Effector memory CD4-positive, alpha-beta T cell (primary cell): ENCODE measurements around the gene DDX54.
"Not testable (repeated sequence)": the region's sequence is repeated elsewhere in the genome, so short reads cannot be mapped to it uniquely, and the experiment has no call there.

Experiments used
- DNase-seq, 3 donors: peaks; one replicate each; pipeline ENCODE4 v3.0.0-alpha.2; 2020
- H3K27ac ChIP-seq: 2 replicates; pipeline ENCODE4 v1.7.0; 2013; ENCODE audit warnings: mild to moderate bottlenecking, low read length, moderate library complexity; ENCODE audit not compliant: insufficient read depth, poor library complexity, severe bottlenecking
- H3K27me3 ChIP-seq: replicated peaks from 2 replicates; pipeline ENCODE4 v1.7.0; 2013; ENCODE audit warnings: mild to moderate bottlenecking, low read length; ENCODE audit not compliant: insufficient read depth, control insufficient read depth, poor library complexity, severe bottlenecking
- H3K36me3 ChIP-seq: 2 replicates; pipeline ENCODE4 v1.7.0; 2013; ENCODE audit warnings: mild to moderate bottlenecking, low read length, moderate library complexity; ENCODE audit not compliant: control insufficient read depth, insufficient read depth
- H3K4me1 ChIP-seq: 2 replicates; pipeline ENCODE4 v1.7.0; 2013; ENCODE audit warnings: low read length, mild to moderate bottlenecking; ENCODE audit not compliant: control insufficient read depth, insufficient read depth, poor library complexity, severe bottlenecking
- H3K4me3 ChIP-seq: 2 replicates; pipeline ENCODE4 v1.7.0; 2013; ENCODE audit warnings: low read length, low read depth, mild to moderate bottlenecking; ENCODE audit not compliant: insufficient read depth, poor library complexity, severe bottlenecking
- H3K9me3 ChIP-seq: 2 replicates; pipeline ENCODE4 v1.7.0; 2013; ENCODE audit warnings: mild to moderate bottlenecking, low read length, moderate library complexity; ENCODE audit not compliant: control insufficient read depth

The DDX54 gene

DNA sequence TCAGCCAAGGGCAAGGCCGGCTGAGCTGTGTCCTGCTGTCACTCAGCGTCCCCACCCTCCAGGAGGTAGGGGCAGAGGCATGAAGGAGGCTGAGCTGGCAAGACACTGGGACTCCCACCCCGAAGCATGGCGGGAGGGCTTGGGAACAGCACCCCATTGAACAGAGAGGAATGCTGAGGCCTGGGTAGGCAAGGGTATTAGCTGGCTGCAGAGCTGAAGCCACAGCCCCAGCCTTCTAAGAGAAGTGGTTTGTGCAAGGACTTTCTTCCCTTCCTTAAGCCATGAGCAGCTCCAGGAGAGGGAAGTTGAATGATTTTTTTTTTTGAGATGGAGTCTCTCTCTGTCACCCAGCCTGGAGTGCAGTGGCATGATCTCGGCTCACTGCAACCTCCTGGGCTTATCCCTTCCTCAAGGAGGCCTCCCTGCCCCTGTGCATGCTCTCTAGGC, 42.4 kb downstream of the DDX54 start:
- Histone ChIP-seq H3K27ac (no peak overlapping the region), H3K9me3 (no peaks in the 10 kb centered on the region), H3K4me1 (no peaks in the 10 kb centered on the region), H3K27me3 (no peaks in the 10 kb centered on the region), H3K4me3 (no peak overlapping the region), H3K36me3 (no peaks in the 10 kb centered on the region)
- DNase-seq = no peak

DNA sequence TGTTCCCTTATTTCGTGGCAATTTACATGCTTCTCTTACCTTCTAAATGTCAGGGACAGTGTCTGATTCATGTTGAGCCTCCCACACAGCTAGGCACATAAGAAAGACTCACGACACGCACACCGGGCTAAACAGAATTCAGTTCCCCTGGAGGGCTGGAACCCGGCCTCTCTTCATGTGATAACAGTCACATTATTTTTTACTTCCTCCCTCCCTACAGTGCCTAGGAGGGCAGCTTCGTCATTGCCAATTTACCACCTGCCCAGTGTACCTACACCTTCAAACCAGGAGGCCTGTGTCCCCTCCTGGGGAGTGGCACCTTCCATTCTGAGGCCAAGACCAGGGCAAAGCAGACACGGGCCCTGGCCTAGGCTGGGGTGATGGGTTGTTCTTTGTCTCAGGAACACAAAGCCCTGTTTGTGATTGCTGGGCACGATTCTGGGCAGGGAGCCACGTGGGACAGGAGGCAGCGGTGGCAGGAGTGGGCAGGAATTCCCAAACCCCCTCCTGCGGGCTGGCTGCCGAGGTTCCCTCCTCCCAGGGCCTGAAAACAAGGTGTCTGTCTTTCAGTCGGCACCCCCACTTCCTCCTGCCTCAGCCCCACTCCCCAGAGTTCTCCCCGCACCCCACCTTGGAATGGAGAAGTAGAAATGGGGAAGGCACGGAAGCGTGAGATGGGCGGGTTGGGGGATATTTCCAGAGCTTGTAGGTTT, 42.9 kb downstream of the DDX54 start:
- no peak for DNase-seq
- no peaks in the 10 kb centered on the region for H3K4me1 ChIP-seq
- H3K9me3 ChIP-seq = no peaks in the 10 kb centered on the region
- H3K27ac ChIP-seq = no peak overlapping the region
- no peaks in the 10 kb centered on the region for H3K36me3 ChIP-seq
- no peak overlapping the region for H3K4me3 ChIP-seq
- no peaks in the 10 kb centered on the region for H3K27me3 ChIP-seq

DNA sequence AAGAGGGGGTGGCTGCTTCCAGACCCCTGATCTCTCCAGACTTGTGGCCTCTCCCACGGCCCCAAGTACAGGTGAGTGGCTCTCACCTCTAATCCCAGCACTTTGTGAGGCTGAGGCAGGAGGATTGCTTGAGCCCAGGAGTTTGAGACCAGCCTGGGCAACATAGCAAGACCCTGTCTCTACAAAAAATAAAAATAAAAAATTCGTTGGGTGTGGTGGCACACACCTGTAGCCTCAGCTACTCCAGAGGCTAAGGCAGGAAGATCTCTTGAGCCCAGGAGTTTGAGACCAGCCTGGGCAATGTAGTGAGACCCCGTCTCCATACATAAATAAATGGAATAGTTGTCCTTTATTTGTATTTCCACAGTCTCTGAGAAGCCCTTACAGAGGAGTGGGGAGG, 43.6 kb downstream of the DDX54 start:
- not testable (repeated sequence) for DNase-seq, H3K27me3 ChIP-seq, H3K9me3 ChIP-seq, H3K27ac ChIP-seq, H3K36me3 ChIP-seq, H3K4me3 ChIP-seq, H3K4me1 ChIP-seq

DNA sequence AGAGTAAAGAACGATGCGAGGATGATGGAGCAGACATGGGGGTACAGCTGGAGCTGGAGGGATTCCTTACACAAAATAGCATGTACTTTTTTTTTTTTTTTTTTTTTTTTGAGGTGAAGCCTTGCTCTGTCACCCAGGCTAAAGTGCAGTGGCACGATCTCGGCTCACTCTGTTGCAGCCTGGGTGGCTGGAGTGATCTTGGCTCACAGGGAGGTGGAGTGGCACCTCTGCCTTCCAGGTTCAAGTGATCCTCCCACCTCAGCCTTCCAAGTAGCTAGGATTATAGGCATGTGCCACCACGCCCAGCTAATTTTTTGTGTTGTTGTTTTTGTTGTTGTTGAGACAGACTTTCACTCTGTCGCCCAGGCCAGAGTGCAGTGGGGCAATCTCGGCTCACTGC, 44.6 kb downstream of the DDX54 start:
- no peak for DNase-seq
- H3K27ac ChIP-seq = no peak overlapping the region
- no peak overlapping the region for H3K4me3 ChIP-seq
- H3K9me3 ChIP-seq = no peaks in the 10 kb centered on the region
- H3K27me3 ChIP-seq = no peaks in the 10 kb centered on the region
- H3K4me1 ChIP-seq = peaks cover 4% of the 10 kb centered on the region
- H3K36me3 ChIP-seq = no peaks in the 10 kb centered on the region

DNA sequence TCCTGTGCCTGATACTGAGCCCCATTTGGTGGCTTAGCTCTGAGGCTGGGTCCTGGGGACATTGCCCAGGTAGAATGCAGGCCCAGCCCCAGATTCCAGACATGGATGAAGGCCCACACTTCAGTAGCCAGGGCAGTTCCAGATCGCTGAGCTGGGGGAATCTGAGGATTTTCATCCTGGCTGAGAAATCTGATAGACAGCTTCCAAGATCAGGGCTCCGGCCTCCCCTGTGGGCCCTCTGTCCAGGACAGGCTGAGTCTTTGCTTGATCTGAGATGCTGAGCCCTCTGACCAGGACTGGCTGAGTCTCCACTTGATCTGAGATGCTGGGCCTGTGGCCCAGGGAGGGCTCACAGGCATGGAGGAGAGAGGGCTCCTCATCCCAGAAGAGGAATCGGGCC, 46.5 kb downstream of the DDX54 start:
- no peak overlapping the region for H3K4me3 ChIP-seq
- DNase-seq = no peak
- H3K9me3 ChIP-seq = no peaks in the 10 kb centered on the region

DNA sequence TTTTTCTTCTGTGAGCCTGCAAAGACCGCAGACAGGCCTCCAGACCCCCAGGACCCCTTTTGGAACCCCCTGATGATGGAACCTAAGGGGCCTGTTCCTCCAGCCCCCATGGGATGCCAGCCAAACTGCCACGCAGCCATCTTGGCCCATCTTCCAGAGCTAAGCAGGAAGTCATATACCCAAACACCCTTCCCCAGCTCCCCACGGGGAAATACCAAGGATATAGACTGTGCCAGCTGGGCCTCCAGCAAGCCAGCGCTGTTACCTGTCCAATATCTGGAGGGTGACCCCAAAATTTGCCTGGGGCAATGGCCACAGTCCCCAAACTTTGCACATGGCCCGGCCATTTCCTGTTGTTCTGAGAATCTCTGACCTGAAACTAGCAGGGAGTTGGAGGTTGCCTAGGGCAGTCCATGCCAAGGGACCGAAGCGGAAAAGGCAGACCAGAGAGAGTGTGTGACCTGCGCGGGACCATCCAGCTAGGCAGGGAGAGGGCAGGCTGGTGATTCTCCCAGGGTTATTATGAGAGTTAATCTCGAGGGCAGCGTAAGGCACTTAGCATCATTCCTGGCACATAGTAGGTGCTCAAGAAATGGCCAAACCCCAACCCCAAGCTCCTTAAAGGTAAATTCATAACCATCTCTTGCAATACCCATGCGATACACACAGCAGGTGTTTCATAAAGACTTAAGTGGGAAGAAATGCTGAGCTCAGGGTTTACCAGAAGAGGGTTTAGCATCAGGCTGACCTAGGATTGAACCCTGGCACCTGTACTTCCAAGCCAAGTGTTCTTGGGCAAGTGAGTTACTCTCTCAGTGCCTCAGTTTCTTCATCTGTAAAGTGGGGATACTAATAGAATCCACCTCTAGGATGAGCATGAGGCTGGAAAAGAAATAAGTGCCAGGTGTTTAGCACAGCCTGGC, 47.2 kb downstream of the DDX54 start:
- Histone ChIP-seq H3K27ac (no peak overlapping the region), H3K27me3 (no peaks in the 10 kb centered on the region), H3K36me3 (no peaks in the 10 kb centered on the region), H3K9me3 (no peaks in the 10 kb centered on the region), H3K4me1 (peaks cover 12% of the 10 kb centered on the region), H3K4me3 (no peak overlapping the region)
- DNase-seq = no peak

More for the DNA sequence above, 46.5 kb downstream of the DDX54 start:
- Histone ChIP-seq H3K36me3 (no peaks in the 10 kb centered on the region), H3K27ac (no peak overlapping the region), H3K27me3 (no peaks in the 10 kb centered on the region), H3K4me1 (peaks cover 12% of the 10 kb centered on the region)

DNA sequence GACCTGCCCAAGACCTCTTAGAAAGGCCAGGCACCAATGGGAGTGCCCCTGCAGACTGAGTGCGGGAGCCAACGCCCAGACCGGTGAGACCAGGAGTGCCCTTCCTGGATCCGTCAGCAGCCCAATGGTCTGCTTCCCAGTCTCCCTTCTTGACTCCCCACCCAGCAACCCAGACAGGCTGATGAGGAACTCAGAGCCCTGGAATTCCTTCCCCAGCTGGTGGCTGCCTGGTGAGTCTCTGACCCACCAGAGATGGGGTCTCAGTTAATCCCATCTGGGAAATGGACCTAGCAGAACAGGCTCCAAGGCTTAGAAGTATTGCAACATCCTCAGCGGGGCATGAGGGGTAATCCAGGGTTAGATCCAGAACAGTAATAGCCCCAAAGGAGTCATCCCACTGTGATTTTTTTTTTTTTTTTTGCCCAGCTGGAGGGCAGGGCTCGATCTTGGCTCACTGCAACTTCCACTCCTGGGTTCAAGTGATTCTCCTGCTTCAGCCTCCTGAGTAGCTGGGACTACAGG, 48.2 kb downstream of the DDX54 start:
- no peaks in the 10 kb centered on the region for H3K9me3 ChIP-seq
- H3K4me3 ChIP-seq = no peak overlapping the region
- H3K4me1 ChIP-seq = peaks cover 12% of the 10 kb centered on the region
- H3K36me3 ChIP-seq = no peaks in the 10 kb centered on the region
- DNase-seq = no peak
- no peak overlapping the region for H3K27ac ChIP-seq
- no peaks in the 10 kb centered on the region for H3K27me3 ChIP-seq

DNA sequence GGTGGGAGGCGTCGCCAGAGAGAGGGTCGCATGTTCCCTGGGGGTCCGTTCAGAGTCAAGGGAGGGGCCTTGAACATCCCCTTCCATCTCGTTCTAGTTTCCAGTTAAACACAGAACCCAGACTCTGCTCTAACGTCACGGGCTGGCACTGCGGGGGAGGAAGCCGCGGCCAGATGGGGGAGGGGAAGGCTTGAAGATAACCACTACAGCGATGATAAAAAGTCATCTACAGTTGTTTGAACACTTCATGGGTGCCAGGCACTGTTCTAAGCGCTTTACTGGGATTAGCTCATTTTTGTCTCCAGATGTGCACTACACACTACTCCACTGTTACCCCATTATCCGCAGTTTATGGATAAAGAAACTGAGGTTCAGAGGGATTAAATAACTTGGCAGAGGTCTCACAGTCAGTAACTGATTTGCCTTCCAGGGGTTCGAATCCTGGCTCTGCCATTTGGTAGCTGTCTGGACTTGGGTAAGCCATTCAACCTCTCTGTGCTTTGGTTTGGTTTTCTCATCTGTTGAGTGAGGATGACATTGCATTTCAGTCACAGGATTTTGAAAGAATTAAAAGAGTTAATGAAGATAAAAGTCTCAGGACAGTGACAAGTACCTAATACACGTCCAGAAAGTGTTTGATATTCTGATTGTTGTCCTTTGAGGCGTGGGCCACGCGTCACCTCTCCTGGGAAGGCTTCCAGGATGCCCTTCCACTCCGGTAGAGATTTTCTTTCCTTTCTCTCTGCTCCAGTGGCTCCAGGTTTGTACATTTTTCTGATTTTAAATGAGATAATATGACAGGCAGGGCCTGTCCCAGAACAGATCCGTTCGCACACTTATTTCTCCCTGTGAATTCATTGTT, 48.9 kb downstream of the DDX54 start:
- H3K9me3 ChIP-seq = no peaks in the 10 kb centered on the region
- H3K36me3 ChIP-seq = no peaks in the 10 kb centered on the region
- H3K4me3 ChIP-seq = peak overlapping the region; percentile 30
- DNase-seq = peak; percentile 16 to 46 (median 22)
- H3K4me1 ChIP-seq = peaks cover 12% of the 10 kb centered on the region
- H3K27me3 ChIP-seq = no peaks in the 10 kb centered on the region
- H3K27ac ChIP-seq = peak overlapping the region; percentile 29

DNA sequence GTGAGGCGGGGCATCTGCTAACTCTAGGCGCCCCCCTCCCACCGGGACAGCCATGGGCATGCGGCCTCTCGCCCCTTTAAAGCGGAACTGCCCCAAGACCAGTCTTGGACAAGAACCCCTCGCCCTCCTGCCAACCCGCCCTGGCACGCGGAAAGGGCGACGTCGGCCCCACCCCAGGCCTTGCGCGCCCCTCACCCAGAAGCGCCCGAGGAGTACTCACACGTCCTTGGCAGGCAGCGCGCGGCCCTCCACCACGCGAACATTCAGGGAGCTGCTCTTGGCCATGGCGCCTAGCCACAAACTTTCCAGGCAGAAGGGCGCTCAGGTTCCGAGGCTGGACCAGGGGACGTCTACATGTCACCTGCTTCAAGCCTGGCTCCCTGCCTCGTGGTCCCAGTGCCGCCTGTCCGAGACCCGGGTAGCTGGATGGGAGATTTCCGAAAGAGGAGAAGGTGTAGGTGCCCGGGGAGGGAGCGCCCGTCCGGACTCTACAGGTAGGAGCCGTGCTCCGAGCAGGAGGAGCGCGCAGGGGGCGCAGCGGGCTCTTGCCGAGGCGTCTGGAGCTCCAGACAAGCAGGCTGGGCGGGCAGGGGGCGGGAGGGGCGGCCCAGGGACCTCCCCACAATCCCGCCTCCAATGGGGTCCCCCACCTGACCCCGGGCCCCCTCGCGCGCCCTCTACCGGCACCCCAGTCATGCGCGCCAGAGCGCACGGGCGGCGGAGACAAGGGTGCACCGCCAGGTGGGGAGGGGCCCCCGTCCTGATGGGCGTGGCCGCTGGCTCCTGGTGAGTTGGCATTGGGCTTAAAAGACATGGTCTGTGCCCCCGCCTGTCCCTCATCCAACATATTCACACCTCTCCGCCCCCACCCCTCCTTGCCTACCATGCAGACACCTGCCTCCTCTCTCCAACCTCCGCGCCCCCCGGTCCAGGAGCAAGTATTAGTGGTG, 49.8 kb downstream of the DDX54 start, which contains the start of gene RASAL1:
Gene RASAL1 (minus strand): TSS at position 584 of the 950 bp plus-strand sequence. CDS start 299 bp downstream, at position 285.
- Histone ChIP-seq H3K36me3 (no peaks in the 10 kb centered on the region), H3K9me3 (no peaks in the 10 kb centered on the region), H3K27me3 (no peaks in the 10 kb centered on the region), H3K27ac (peak within 1 kb of the TSS; percentile 29), H3K4me3 (peak within 1 kb of the TSS; percentile 51), H3K4me1 (peaks cover 12% of the 10 kb centered on the region)
- DNase-seq = peak; percentile 51 to 70 (median 54)
